Measurements from ENCODE around the gene HOXA10. TPM values are rescaled to one million over a fixed set of nuclear protein-coding genes. Genes with fewer than 3 reads are reported as not detected.

The HOXA10 gene
- total RNA-seq = 10 to 100 TPM; 15.7 to 28.4 (median 19.8) TPM

DNA sequence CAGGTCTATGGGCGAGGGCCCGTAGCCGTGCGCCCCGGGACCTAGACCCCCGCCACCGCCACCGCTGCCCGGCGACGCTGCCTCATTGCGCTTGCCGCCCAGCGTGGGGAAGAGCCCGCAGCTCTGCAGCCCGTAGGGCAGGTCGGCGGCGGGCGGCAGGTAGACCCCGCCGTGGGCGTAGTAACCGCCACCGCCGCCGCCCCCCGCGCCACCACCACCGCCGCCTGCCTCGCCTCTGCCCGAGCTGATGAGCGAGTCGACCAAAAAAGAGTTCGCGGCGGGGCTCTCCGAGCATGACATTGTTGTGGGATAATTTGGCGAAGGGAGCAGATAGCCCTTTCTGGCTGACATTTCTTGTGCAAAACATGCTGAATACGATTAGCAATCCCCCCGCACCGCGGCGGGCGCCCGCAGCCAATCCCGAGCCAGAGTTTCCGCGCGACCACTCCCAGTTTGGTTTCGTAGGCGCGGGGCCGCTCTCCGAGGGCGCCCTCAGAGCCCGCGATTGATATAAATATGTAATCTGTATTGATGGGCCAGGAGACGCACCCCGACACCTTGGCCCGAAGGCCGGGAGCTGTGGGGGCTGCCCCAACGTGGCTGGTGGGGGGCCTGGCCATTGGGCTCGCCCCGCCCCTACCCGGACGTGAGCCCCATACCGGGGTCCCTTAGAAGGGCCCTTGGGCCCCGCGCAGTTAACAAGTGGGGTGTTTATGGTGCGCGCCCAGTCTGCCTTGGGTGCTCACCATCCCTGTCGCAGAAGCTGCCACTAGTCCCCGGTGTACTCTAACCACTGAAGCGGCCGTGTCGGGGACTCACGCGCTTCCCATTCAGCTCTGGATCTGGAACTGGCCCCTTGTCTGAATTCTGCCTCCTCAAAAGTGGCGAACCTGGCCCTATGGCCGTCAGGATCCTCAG is at the start of gene HOXA10:
Gene HOXA10, minus strand, starts transcription at position 365 of the 918 bp plus-strand sequence. Its CDS starts 14 bp downstream, at position 351.
- peak in 2 of 3 donors; percentile 67 to 75 for DNase-seq
- peaks cover 0 to 22% (median 11%) of the 10 kb centered on the region in 4 donors for H3K4me1 ChIP-seq
- peak within 1 kb of the TSS; percentile 37 to 84 (median 69) for H3K4me3 ChIP-seq
- peaks cover 0 to 13% of the 10 kb centered on the region in 2 donors for H3K27me3 ChIP-seq
- TF ChIP-seq, protein P1, sequence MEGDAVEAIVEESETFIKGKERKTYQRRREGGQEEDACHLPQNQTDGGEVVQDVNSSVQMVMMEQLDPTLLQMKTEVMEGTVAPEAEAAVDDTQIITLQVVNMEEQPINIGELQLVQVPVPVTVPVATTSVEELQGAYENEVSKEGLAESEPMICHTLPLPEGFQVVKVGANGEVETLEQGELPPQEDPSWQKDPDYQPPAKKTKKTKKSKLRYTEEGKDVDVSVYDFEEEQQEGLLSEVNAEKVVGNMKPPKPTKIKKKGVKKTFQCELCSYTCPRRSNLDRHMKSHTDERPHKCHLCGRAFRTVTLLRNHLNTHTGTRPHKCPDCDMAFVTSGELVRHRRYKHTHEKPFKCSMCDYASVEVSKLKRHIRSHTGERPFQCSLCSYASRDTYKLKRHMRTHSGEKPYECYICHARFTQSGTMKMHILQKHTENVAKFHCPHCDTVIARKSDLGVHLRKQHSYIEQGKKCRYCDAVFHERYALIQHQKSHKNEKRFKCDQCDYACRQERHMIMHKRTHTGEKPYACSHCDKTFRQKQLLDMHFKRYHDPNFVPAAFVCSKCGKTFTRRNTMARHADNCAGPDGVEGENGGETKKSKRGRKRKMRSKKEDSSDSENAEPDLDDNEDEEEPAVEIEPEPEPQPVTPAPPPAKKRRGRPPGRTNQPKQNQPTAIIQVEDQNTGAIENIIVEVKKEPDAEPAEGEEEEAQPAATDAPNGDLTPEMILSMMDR (IDR thresholded peaks at IDR 0.05) = no peak
- TF ChIP-seq POLR2A (IDR thresholded peaks at IDR 0.05) = peak; percentile 51 to 68
- H3K9me3 ChIP-seq = no peaks in the 10 kb centered on the region
- H3K27ac ChIP-seq = peak within 1 kb of the TSS; percentile 70 to 88 (median 86)
- no peaks in the 10 kb centered on the region for H3K36me3 ChIP-seq

DNA sequence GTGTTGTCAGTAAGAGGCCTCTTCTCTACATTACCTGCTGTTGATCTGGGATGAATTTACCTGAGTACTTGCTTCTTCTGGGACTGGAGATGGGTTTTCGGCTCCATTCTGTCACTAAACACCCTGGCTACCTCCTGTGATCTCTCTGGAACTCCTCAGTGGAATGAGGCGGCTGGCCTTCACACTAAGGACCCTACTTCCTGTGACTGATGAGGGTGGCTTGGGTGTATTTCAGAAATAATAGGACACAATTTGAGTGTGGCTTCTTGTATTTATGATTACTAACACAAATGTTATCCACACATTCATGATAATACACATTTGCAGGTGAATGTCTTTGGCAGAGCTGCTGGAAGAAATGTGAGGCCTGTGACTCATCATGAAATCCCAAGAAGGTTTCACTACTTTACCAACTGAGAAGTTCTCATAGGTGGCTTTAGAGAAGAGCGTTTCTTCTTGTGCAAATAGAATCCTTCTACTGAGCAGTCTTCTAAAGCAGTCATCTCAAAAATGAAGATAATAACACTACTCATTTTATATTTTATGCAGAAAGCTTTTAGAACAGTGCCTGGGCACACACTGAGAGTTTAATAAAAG is 47.2 kb upstream of the HOXA10 start:
- Histone ChIP-seq H3K4me1 (peaks cover 0 to 4% (median 0%) of the 10 kb centered on the region in 4 donors), H3K27ac (no peak overlapping the region), H3K9me3 (no peaks in the 10 kb centered on the region), H3K4me3 (no peak overlapping the region), H3K36me3 (no peaks in the 10 kb centered on the region), H3K27me3 (peaks cover 0 to 48% of the 10 kb centered on the region in 2 donors)
- no peak for TF ChIP-seq POLR2A (IDR thresholded peaks at IDR 0.05)
- TF ChIP-seq, protein P1 (IDR thresholded peaks at IDR 0.05) = no peak
- no peak for DNase-seq

DNA sequence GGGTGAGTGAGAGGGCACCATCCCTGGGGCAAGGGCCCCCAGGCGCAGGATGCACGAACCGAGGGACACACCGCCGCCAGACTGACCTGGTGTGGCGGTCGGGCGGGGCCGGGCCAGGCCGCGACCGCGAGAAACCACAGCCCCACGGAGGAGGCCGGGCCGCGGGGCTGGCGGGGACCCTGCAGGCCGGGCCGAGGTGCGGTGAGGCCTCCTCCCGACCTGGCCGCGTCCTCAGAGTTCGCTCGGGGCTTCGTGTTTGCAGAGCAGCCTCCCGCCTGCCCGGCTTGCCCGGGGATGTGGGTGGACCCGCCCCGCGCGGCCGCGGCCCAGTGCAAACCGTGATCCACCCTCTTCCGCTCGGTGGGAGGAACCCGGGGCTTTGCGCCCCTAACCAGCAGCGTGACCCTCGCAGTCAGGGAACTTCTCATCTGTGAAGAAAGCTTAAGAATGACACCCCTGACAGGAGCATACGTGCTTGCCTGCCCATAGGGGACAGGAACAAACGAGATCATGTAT is 46.4 kb upstream of the HOXA10 start:
- no peaks in the 10 kb centered on the region for H3K36me3 ChIP-seq
- peak in 1 of 3 donors; percentile 48 for DNase-seq
- H3K27me3 ChIP-seq = peaks cover 0 to 42% of the 10 kb centered on the region in 2 donors
- no peak overlapping the region for H3K27ac ChIP-seq
- TF ChIP-seq, protein P1 (IDR thresholded peaks at IDR 0.05) = no peak
- no peak for TF ChIP-seq POLR2A (IDR thresholded peaks at IDR 0.05)
- no peaks in the 10 kb centered on the region for H3K9me3 ChIP-seq
- H3K4me3 ChIP-seq = no peak overlapping the region
- peaks cover 0 to 4% (median 0%) of the 10 kb centered on the region in 4 donors for H3K4me1 ChIP-seq

DNA sequence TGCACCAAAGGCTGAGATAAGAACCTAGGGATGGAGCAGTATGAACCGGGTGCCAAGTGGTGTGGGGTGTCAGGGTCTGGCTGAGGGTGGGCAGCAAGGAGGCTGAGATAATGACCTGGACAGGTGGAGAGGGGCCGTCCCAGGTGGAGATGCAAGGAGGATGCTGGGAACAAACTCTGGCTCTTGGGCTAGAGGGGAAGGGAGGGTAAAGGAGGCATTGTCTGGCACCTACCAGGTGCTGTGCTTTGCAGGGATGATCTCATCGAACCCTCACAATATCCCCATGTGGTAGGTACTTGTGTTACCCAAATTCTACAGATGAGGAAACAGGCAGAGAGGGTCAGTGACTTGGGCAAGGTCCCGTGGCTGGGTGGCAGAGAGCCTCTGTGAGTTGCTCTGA is 45.7 kb upstream of the HOXA10 start:
- Histone ChIP-seq H3K4me1 (peaks cover 0 to 4% (median 0%) of the 10 kb centered on the region in 4 donors), H3K27me3 (peaks cover 0 to 35% of the 10 kb centered on the region in 2 donors), H3K27ac (no peak overlapping the region), H3K9me3 (no peaks in the 10 kb centered on the region), H3K36me3 (no peaks in the 10 kb centered on the region), H3K4me3 (no peak overlapping the region)
- TF ChIP-seq, protein P1 (IDR thresholded peaks at IDR 0.05) = no peak
- no peak for TF ChIP-seq POLR2A (IDR thresholded peaks at IDR 0.05)
- DNase-seq = peak in 1 of 3 donors; percentile 28

DNA sequence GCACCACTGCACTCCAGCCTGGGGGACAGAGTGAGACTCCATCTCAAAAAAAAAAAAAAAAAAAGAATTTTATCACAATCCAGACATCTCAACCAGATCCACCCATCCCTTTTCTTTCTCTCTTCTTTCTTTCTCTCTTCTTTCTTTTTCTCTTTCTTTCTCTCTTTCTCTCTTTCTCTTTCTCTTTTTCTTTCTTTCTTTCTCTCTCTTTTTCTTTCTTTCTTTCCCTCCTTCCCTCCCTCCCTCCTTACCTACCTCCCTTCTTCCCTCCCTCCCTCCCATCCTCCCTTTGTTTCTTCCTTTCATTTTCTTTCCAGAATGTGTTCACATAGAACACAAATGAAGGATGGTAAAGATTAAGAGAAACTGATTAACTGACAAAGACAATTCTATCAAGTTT is 43.8 kb upstream of the HOXA10 start:
- Histone ChIP-seq H3K4me1 (peaks cover 0 to 12% (median 0%) of the 10 kb centered on the region in 4 donors), H3K36me3 (no peaks in the 10 kb centered on the region), H3K27ac (no peak overlapping the region), H3K4me3 (no peak overlapping the region), H3K9me3 (no peaks in the 10 kb centered on the region), H3K27me3 (peaks cover 0 to 44% of the 10 kb centered on the region in 2 donors)
- TF ChIP-seq, protein P1 (IDR thresholded peaks at IDR 0.05) = no peak
- TF ChIP-seq POLR2A (IDR thresholded peaks at IDR 0.05) = no peak
- DNase-seq = no peak
